Testis (tissue), 2 donors: ENCODE results near the gene PYURF.

Experiments used
- CTCF ChIP-seq, 3 experiments: fragments of 450-650 bp in 2 of 3; fragments of 200-600 bp in 1 of 3; sonication (generic) in 1 of 3; IDR thresholded peaks; one replicate each; pipeline ENCODE4 v1.5.1; 2016 to 2019; ENCODE audit warnings: antibody characterized with exemption in 3 of 3, mild to moderate bottlenecking in 2 of 3, moderate library complexity in 1 of 3
- POLR2A ChIP-seq: fragments of 450-650 bp; IDR thresholded peaks from one replicate; pipeline ENCODE4 v1.6.1; 2017; ENCODE audit warnings: antibody characterized with exemption, mild to moderate bottlenecking, moderate library complexity

- TF ChIP-seq CTCF (IDR thresholded peaks at IDR 0.05) = no peak
- no peak for TF ChIP-seq POLR2A
Measured at GRCh38 chr4:88489100-88489761, 34.3 kb downstream of the PYURF start.
